Suprapubic skin (tissue), 4 donors: ENCODE results near the gene TIMM13.

ENCODE experiments used
- CTCF ChIP-seq, 2 donors: fragments of 200-600 bp in 1 of 2; fragments of 450-650 bp in 1 of 2; sonication (generic) in 1 of 2; IDR thresholded peaks; one replicate each; pipeline ENCODE4 v1.5.1; 2016 to 2019; ENCODE audit warnings: antibody characterized with exemption in 2 of 2, mild to moderate bottlenecking in 1 of 2, moderate library complexity in 1 of 2
- EP300 ChIP-seq: sonication (generic); formaldehyde crosslinking; IDR thresholded peaks from one replicate; pipeline ENCODE4 v1.6.1; 2017; ENCODE audit warnings: antibody characterized with exemption
- POLR2A ChIP-seq, 2 donors: fragments of 450-650 bp; IDR thresholded peaks; one replicate each; pipeline ENCODE4 v1.6.1; 2017; ENCODE audit warnings: antibody characterized with exemption in 2 of 2, mild to moderate bottlenecking in 2 of 2, moderate library complexity in 2 of 2
- POLR2AphosphoS5 ChIP-seq, 3 donors: sonication (generic); formaldehyde crosslinking; IDR thresholded peaks; one replicate each; pipeline ENCODE4 v1.6.1; 2017; ENCODE audit warnings: antibody characterized with exemption in 3 of 3

- TF ChIP-seq CTCF (IDR thresholded peaks at IDR 0.05) (no peak), POLR2AphosphoS5 (IDR thresholded peaks at IDR 0.05) (no peak), POLR2A (IDR thresholded peaks at IDR 0.05) (no peak), EP300 (no peak)
Measured at GRCh38 chr19:2444251-2445002, 17.0 kb upstream of the TIMM13 start.
